Measurements from ENCODE around the gene EDN2.

The EDN2 gene

GRCh38 chr1:41484402-41485241 is at the start of gene EDN2:
EDN2 (minus strand) TSS chr1:41484683; CDS start chr1:41484601, 82 bp downstream.
- DNase-seq (ENCODE audit: low read depth) = no peak

- no peak for DNase-seq (ENCODE audit: low read depth)
Measured at GRCh38 chr1:41533731-41534080, 49.2 kb upstream of the EDN2 start.

- DNase-seq (ENCODE audit: low read depth) = no peak
Measured at GRCh38 chr1:41533016-41533730, 48.7 kb upstream of the EDN2 start.

- no peak for DNase-seq (ENCODE audit: low read depth)
Measured at GRCh38 chr1:41532206-41532975, 47.9 kb upstream of the EDN2 start.

- no peak for DNase-seq (ENCODE audit: low read depth)
Measured at GRCh38 chr1:41530411-41530810, 45.9 kb upstream of the EDN2 start.

GRCh38 chr1:41529621-41530395 is 45.3 kb upstream of the EDN2 start:
- no peak for DNase-seq (ENCODE audit: low read depth)

GRCh38 chr1:41528726-41529605 is 44.5 kb upstream of the EDN2 start:
- no peak for DNase-seq (ENCODE audit: low read depth)

GRCh38 chr1:41528106-41528505 is 43.6 kb upstream of the EDN2 start:
- DNase-seq (ENCODE audit: low read depth) = no peak

GRCh38 chr1:41526956-41527561 is 42.6 kb upstream of the EDN2 start:
- no peak for DNase-seq (ENCODE audit: low read depth)

- no peak for DNase-seq (ENCODE audit: low read depth)
Measured at GRCh38 chr1:41525891-41526587, 41.6 kb upstream of the EDN2 start.

- DNase-seq (ENCODE audit: low read depth) = no peak
Measured at GRCh38 chr1:41524676-41525675, 40.5 kb upstream of the EDN2 start.

- DNase-seq (ENCODE audit: low read depth) = no peak
Measured at GRCh38 chr1:41523949-41524675, 39.6 kb upstream of the EDN2 start.

- no peak for DNase-seq (ENCODE audit: low read depth)
Measured at GRCh38 chr1:41523071-41523470, 38.6 kb upstream of the EDN2 start.

GRCh38 chr1:41521766-41522165 is 37.3 kb upstream of the EDN2 start:
- DNase-seq (ENCODE audit: low read depth) = no peak

GRCh38 chr1:41520951-41521752 is 36.7 kb upstream of the EDN2 start:
- no peak for DNase-seq (ENCODE audit: low read depth)

- no peak for DNase-seq (ENCODE audit: low read depth)
Measured at GRCh38 chr1:41519667-41520066, 35.2 kb upstream of the EDN2 start.

GRCh38 chr1:41518471-41518870 is 34.0 kb upstream of the EDN2 start:
- DNase-seq (ENCODE audit: low read depth) = no peak

All from activated T-helper 9 cell treated with anti-CD3 and anti-CD28 coated beads, Interleukin-2, amount 50 U/mL, for 16 hours (primary cell).